Neuronal stem cell (in vitro differentiated cells): Measurements from ENCODE around the gene ARL5B.

Experiments used
- DNase-seq: peaks from one replicate; pipeline ENCODE4 v3.0.0-alpha.2; 2013; ENCODE audit warnings: low spot score
- H2AFZ ChIP-seq: one replicate; pipeline ENCODE4 v1.6.1; 2013; ENCODE audit warnings: mild to moderate bottlenecking, low read length, inconsistent platforms
- H2AK5ac ChIP-seq: 2 replicates; pipeline ENCODE4 v1.6.1; 2013; ENCODE audit warnings: low read depth, mild to moderate bottlenecking, inconsistent platforms, low read length, moderate library complexity, mixed read lengths
- H2BK120ac ChIP-seq: 2 replicates; pipeline ENCODE4 v1.6.1; 2013; ENCODE audit warnings: low read depth, mild to moderate bottlenecking, inconsistent platforms, low read length, moderate library complexity, mixed read lengths
- H2BK12ac ChIP-seq: one replicate; pipeline ENCODE4 v1.6.1; 2013; ENCODE audit warnings: low read length, inconsistent platforms
- H2BK15ac ChIP-seq: 2 replicates; pipeline ENCODE4 v1.6.1; 2013; ENCODE audit warnings: mild to moderate bottlenecking, low read length, inconsistent platforms, mixed read lengths
- H2BK5ac ChIP-seq: one replicate; pipeline ENCODE4 v1.6.1; 2013; ENCODE audit warnings: inconsistent platforms, mild to moderate bottlenecking, low read length, moderate library complexity
- H3K14ac ChIP-seq: one replicate; pipeline ENCODE4 v1.6.1; 2013; ENCODE audit warnings: low read length, inconsistent platforms
- H3K18ac ChIP-seq: 2 replicates; pipeline ENCODE4 v1.6.1; 2013; ENCODE audit warnings: low read length, inconsistent platforms
- H3K23ac ChIP-seq: 2 replicates; pipeline ENCODE4 v1.6.1; 2013; ENCODE audit warnings: low read depth, mild to moderate bottlenecking, mixed read lengths, low read length, inconsistent platforms; ENCODE audit not compliant: poor library complexity
- H3K27ac ChIP-seq: replicated peaks from 3 replicates; pipeline ENCODE4 v1.5.1; 2013; ENCODE audit warnings: low read length, inconsistent platforms
- H3K27me3 ChIP-seq, 3 experiments: 2 replicates each; pipeline ENCODE4 v1.6.1; 2013; ENCODE audit warnings: low read length in 3 of 3, mild to moderate bottlenecking in 2 of 3, inconsistent platforms in 1 of 3, low read depth in 1 of 3, mixed read lengths in 1 of 3, moderate library complexity in 1 of 3; ENCODE audit not compliant: control insufficient read depth in 3 of 3, insufficient read depth in 3 of 3
- H3K36me3 ChIP-seq, 2 donors: replicated peaks in 1 of 2; 2 replicates each; pipeline ENCODE4 v1.6.1; 2013; ENCODE audit warnings: low read length in 2 of 2; ENCODE audit not compliant: control insufficient read depth in 2 of 2, insufficient read depth in 2 of 2
- H3K4ac ChIP-seq: 2 replicates; pipeline ENCODE4 v1.6.1; 2013; ENCODE audit warnings: inconsistent platforms, mild to moderate bottlenecking, low read length, moderate library complexity
- H3K4me1 ChIP-seq, 2 donors: 1 replicate in 1 of 2; 2 replicates in 1 of 2; pipeline ENCODE4 v1.6.1; 2013; ENCODE audit warnings: low read length in 2 of 2, low read depth in 1 of 2; ENCODE audit not compliant: control insufficient read depth in 2 of 2, insufficient read depth in 1 of 2
- H3K4me2 ChIP-seq: one replicate; pipeline ENCODE4 v1.6.1; 2013; ENCODE audit warnings: mild to moderate bottlenecking, low read length, inconsistent platforms; ENCODE audit not compliant: insufficient read depth, poor library complexity, severe bottlenecking
- H3K4me3 ChIP-seq, 2 donors: 2 replicates each; pipeline ENCODE4 v1.5.1; 2013; ENCODE audit warnings: low read length in 2 of 2, mild to moderate bottlenecking in 2 of 2, inconsistent platforms in 1 of 2, moderate library complexity in 1 of 2
- H3K79me1 ChIP-seq: one replicate; pipeline ENCODE4 v1.6.1; 2013; ENCODE audit warnings: low read depth, mild to moderate bottlenecking, inconsistent platforms, low read length, moderate library complexity
- H3K9ac ChIP-seq: one replicate; pipeline ENCODE4 v1.6.1; 2013; ENCODE audit warnings: mild to moderate bottlenecking, low read depth, low read length, inconsistent platforms; ENCODE audit not compliant: poor library complexity
- H3K9me3 ChIP-seq, 2 donors: replicated peaks in 1 of 2; 2 replicates each; pipeline versions ENCODE3 to v1.6.1; 2013; ENCODE audit warnings: low read length in 2 of 2, mild to moderate bottlenecking in 2 of 2, inconsistent platforms in 1 of 2, low read depth in 1 of 2, mixed read lengths in 1 of 2, moderate library complexity in 1 of 2; ENCODE audit not compliant: control insufficient read depth in 2 of 2, insufficient read depth in 1 of 2
- H4K8ac ChIP-seq: one replicate; pipeline ENCODE4 v1.6.1; 2013; ENCODE audit warnings: low read depth, mild to moderate bottlenecking, inconsistent platforms, low read length, moderate library complexity
- H4K91ac ChIP-seq: one replicate; pipeline ENCODE4 v1.6.1; 2013; ENCODE audit warnings: low read length, low read depth, mild to moderate bottlenecking, inconsistent platforms; ENCODE audit not compliant: poor library complexity
- WGBS, 2 donors: extraction: QIAGEN DNeasy Blood & Tissue Kit; methylation state at CpG; one replicate each; pipeline ENCODE4 v1.1.7; 2013; ENCODE audit warnings: missing lambda C conversion rate in 2 of 2, mixed read lengths in 1 of 2; ENCODE audit not compliant: insufficient read length in 2 of 2, insufficient replicate concordance in 1 of 2; ENCODE audit errors: extremely low coverage in 2 of 2; 5-methylcytosine and 5-hydroxymethylcytosine counted together

ARL5B gene

GRCh38 chr10:18685555-18685954 lies 26.3 kb downstream of the ARL5B start:
- H3K14ac ChIP-seq, result no peak overlapping the region
- no peak overlapping the region for H2BK120ac ChIP-seq
- H3K4me3 ChIP-seq, result no peak overlapping the region
- H2AK5ac ChIP-seq, result no peak overlapping the region
- no peak overlapping the region for H4K8ac ChIP-seq
- H3K9ac ChIP-seq, result no peak overlapping the region
- H3K36me3 ChIP-seq, result peaks cover 0 to 24% of the 10 kb centered on the region in 2 donors
- H3K23ac ChIP-seq, result no peak overlapping the region
- WGBS, 2 donors, result no CpG with 5 or more reads among the region's 7 CpGs
- H4K91ac ChIP-seq, result no peak overlapping the region
- no peak overlapping the region for H3K4me2 ChIP-seq
- no peak overlapping the region for H3K27ac ChIP-seq
- no peaks in the 10 kb centered on the region for H3K79me1 ChIP-seq
- no peak overlapping the region for H2BK5ac ChIP-seq
- H2BK12ac ChIP-seq, result no peak overlapping the region
- H3K9me3 ChIP-seq, result no peaks in the 10 kb centered on the region
- H3K4ac ChIP-seq, result no peak overlapping the region
- no peak overlapping the region for H2BK15ac ChIP-seq
- DNase-seq, result no peak
- H3K4me1 ChIP-seq, result no peaks in the 10 kb centered on the region
- no peaks in the 10 kb centered on the region for H3K27me3 ChIP-seq
- no peak overlapping the region for H2AFZ ChIP-seq
- H3K18ac ChIP-seq, result no peak overlapping the region

- H3K27ac ChIP-seq, result no peak overlapping the region
- H3K4me2 ChIP-seq, result no peak overlapping the region
- no peak overlapping the region for H2BK5ac ChIP-seq
- no peak overlapping the region for H3K23ac ChIP-seq
- H3K9me3 ChIP-seq, result no peaks in the 10 kb centered on the region
- no peak overlapping the region for H2BK15ac ChIP-seq
- WGBS, 2 donors, result no CpG with 5 or more reads among the region's 7 CpGs
- no peak overlapping the region for H2BK12ac ChIP-seq
- no peaks in the 10 kb centered on the region for H3K27me3 ChIP-seq
- no peaks in the 10 kb centered on the region for H3K79me1 ChIP-seq
- no peak overlapping the region for H4K91ac ChIP-seq
- H2AK5ac ChIP-seq, result no peak overlapping the region
- H3K4me3 ChIP-seq, result no peak overlapping the region
- H3K4ac ChIP-seq, result no peak overlapping the region
- no peak overlapping the region for H3K18ac ChIP-seq
- H3K9ac ChIP-seq, result no peak overlapping the region
- H3K36me3 ChIP-seq, result peaks cover 0 to 8% of the 10 kb centered on the region in 2 donors
- H4K8ac ChIP-seq, result no peak overlapping the region
- no peak for DNase-seq
- H3K14ac ChIP-seq, result no peak overlapping the region
- no peaks in the 10 kb centered on the region for H3K4me1 ChIP-seq
- no peak overlapping the region for H2AFZ ChIP-seq
- no peak overlapping the region for H2BK120ac ChIP-seq
Observed at GRCh38 chr10:18687195-18687594, 28.0 kb downstream of the ARL5B start.

- Histone ChIP-seq H3K9me3 (no peaks in the 10 kb centered on the region), H3K14ac (no peak overlapping the region), H3K9ac (no peak overlapping the region), H3K27me3 (no peaks in the 10 kb centered on the region), H2BK5ac (no peak overlapping the region), H3K4ac (no peak overlapping the region), H3K27ac (no peak overlapping the region), H3K36me3 (peaks cover 0 to 3% of the 10 kb centered on the region in 2 donors), H3K18ac (no peak overlapping the region), H3K4me1 (no peaks in the 10 kb centered on the region), H2AK5ac (no peak overlapping the region), H4K8ac (no peak overlapping the region), H3K4me3 (no peak overlapping the region), H3K79me1 (no peaks in the 10 kb centered on the region), H2BK12ac (no peak overlapping the region), H4K91ac (no peak overlapping the region), H2AFZ (no peak overlapping the region), H2BK120ac (no peak overlapping the region), H2BK15ac (no peak overlapping the region), H3K4me2 (no peak overlapping the region), H3K23ac (no peak overlapping the region)
- no peak for DNase-seq
- WGBS, 2 donors, result no CpG with 5 or more reads among the region's 5 CpGs
Observed at GRCh38 chr10:18687706-18688105, 28.5 kb downstream of the ARL5B start.

- Histone ChIP-seq H3K4me3 (no peak overlapping the region), H4K8ac (no peak overlapping the region), H3K4ac (no peak overlapping the region), H3K4me1 (no peaks in the 10 kb centered on the region), H2BK120ac (no peak overlapping the region), H3K23ac (no peak overlapping the region), H3K4me2 (no peak overlapping the region), H3K14ac (no peak overlapping the region), H3K18ac (no peak overlapping the region), H2AFZ (no peak overlapping the region), H2BK5ac (no peak overlapping the region), H3K27ac (no peak overlapping the region), H3K27me3 (no peaks in the 10 kb centered on the region), H4K91ac (no peak overlapping the region), H3K9me3 (no peaks in the 10 kb centered on the region), H3K9ac (no peak overlapping the region), H2BK12ac (no peak overlapping the region), H3K36me3 (no peaks in the 10 kb centered on the region), H3K79me1 (no peaks in the 10 kb centered on the region), H2BK15ac (no peak overlapping the region), H2AK5ac (no peak overlapping the region)
- WGBS, 2 donors, result no CpG with 5 or more reads among the region's 3 CpGs
- DNase-seq, result peak; percentile 4
Observed at GRCh38 chr10:18689498-18689897, 30.3 kb downstream of the ARL5B start.
